Activated T-helper 17 cell treated with anti-CD3 and anti-CD28 coated beads, Interleukin-2, amount 50 U/mL, for 72 hours (primary cell): ENCODE results near the gene PLCB4. TPM values are rescaled to one million over a fixed set of nuclear protein-coding genes. Genes with fewer than 3 reads are reported as not detected.

ENCODE experiments used
- ATAC-seq: fragments of 150-1000 bp; cut with Tn5 transposase; replicated peaks from 2 replicates; pipeline ENCODE4 v1.10.0; 2021; ENCODE audit warnings: mild to moderate bottlenecking, moderate library complexity
- H3K27ac Mint-ChIP-seq: one replicate; pipeline ENCODE4 v1.8.0; 2022; ENCODE audit warnings: mixed read lengths
- H3K27me3 Mint-ChIP-seq: one replicate; pipeline ENCODE4 v1.8.0; 2022; ENCODE audit warnings: mixed read lengths
- H3K36me3 Mint-ChIP-seq: one replicate; pipeline ENCODE4 v1.8.0; 2022; ENCODE audit warnings: low read depth, mild to moderate bottlenecking, mixed read lengths
- H3K4me1 Mint-ChIP-seq: one replicate; pipeline ENCODE4 v1.8.0; 2022; ENCODE audit warnings: mixed read lengths
- H3K4me3 Mint-ChIP-seq: one replicate; pipeline ENCODE4 v1.8.0; 2022; ENCODE audit warnings: mild to moderate bottlenecking, mixed read lengths
- H3K9me3 Mint-ChIP-seq: one replicate; pipeline ENCODE4 v1.8.0; 2022; ENCODE audit warnings: mixed read lengths
- total RNA-seq, 2 donors: library from RNA; stranded (reverse); gene quantifications; one replicate each; pipeline ENCODE4 v1.2.3, GENCODE V29; 2022

PLCB4 gene
- total RNA-seq, 2 donors from 2014 or later, result not detected

DNA sequence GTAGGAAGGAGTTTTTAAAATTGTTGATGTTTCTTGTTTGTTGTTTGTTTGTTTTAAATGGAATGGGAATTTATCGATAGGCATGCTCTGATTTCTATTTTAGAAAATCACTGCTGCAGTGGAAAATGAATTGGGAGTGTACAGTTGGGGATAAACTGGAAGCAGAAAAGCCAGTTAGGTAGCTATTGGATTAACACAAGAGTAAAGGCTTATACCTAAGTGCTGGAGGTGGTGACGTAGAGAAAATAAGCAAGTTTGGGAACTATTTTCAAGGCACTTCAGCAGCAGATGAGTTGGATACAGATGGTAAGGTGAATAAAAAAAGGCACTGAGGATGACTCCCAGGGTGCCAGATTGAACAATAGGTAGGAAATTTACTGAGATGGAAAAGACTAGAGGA lies 164.9 kb downstream of the PLCB4 start:
- Mint-ChIP-seq H3K27me3 (no peaks in the 10 kb centered on the region), H3K27ac (no peak overlapping the region), H3K4me3 (no peak overlapping the region), H3K9me3 (no peaks in the 10 kb centered on the region), H3K4me1 (no peaks in the 10 kb centered on the region), H3K36me3 (no peaks in the 10 kb centered on the region)
- no peak for ATAC-seq

DNA sequence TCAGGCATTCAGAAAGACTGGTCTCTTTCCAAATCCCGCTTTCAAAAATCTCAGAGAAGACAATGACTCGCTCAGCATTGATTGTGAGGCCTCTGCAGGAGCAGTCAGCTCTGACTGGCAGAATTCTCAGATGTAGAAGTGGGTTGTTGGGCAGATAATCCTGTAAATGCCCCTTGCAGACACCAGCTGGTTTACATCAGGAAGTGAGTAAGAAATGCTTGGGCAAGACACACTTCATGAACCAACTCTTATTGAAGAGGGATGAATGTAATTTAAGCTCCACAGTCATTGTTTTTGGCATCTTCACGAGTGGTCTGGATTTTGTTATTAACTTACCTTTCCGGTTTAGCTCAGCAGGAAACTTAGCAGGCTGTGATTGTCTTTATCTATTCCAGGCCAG lies 166.6 kb downstream of the PLCB4 start:
- Mint-ChIP-seq H3K27ac (no peak overlapping the region), H3K4me1 (no peaks in the 10 kb centered on the region), H3K36me3 (no peaks in the 10 kb centered on the region), H3K9me3 (no peaks in the 10 kb centered on the region), H3K4me3 (no peak overlapping the region), H3K27me3 (no peaks in the 10 kb centered on the region)
- ATAC-seq, result no peak

DNA sequence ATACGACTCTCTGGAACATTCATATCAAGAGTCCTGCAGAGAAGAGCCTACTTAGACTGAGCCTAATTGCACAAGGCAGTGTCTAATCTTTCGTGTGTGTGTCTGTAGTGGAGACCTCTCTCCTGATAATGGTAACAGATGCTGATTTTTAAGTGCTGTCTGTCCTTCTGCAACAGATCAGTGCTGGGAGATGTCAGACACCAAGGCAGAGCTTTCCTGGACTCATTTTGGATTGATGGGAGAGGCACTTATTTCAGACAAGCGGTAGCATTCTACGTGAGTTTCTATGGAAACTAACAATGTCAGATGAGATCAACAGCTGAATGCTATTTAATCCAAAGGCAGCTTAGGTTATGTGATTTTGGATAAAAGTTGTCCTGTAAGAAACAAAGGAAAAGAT lies 167.6 kb downstream of the PLCB4 start:
- no peaks in the 10 kb centered on the region for H3K27me3 Mint-ChIP-seq
- no peaks in the 10 kb centered on the region for H3K4me1 Mint-ChIP-seq
- no peaks in the 10 kb centered on the region for H3K36me3 Mint-ChIP-seq
- no peak for ATAC-seq
- no peak overlapping the region for H3K4me3 Mint-ChIP-seq
- H3K9me3 Mint-ChIP-seq, result no peaks in the 10 kb centered on the region
- H3K27ac Mint-ChIP-seq, result no peak overlapping the region

DNA sequence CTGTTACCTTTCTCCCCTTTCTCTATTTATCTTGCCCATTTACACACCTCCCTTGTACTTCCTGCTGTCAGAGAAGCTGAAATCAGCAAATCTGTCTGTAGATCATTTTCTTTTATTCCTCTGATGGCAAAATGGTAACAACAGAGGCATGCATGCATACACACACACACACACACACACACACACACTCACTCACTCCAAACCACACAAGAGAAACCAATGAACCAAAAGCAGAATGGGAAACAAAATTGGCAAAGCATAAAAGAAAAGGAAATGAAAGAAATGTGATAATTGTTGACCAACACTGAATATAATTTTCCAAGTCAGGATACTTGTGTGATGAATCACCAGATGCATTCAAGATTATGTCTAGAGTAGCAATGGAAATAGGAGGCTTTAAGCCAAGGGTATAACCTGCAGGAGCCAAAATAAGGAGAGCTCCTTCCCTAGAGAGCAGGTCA lies 172.4 kb downstream of the PLCB4 start:
- no peaks in the 10 kb centered on the region for H3K9me3 Mint-ChIP-seq
- no peaks in the 10 kb centered on the region for H3K4me1 Mint-ChIP-seq
- ATAC-seq, result no peak
- H3K4me3 Mint-ChIP-seq, result no peak overlapping the region
- H3K36me3 Mint-ChIP-seq, result no peaks in the 10 kb centered on the region
- no peaks in the 10 kb centered on the region for H3K27me3 Mint-ChIP-seq
- H3K27ac Mint-ChIP-seq, result no peak overlapping the region

DNA sequence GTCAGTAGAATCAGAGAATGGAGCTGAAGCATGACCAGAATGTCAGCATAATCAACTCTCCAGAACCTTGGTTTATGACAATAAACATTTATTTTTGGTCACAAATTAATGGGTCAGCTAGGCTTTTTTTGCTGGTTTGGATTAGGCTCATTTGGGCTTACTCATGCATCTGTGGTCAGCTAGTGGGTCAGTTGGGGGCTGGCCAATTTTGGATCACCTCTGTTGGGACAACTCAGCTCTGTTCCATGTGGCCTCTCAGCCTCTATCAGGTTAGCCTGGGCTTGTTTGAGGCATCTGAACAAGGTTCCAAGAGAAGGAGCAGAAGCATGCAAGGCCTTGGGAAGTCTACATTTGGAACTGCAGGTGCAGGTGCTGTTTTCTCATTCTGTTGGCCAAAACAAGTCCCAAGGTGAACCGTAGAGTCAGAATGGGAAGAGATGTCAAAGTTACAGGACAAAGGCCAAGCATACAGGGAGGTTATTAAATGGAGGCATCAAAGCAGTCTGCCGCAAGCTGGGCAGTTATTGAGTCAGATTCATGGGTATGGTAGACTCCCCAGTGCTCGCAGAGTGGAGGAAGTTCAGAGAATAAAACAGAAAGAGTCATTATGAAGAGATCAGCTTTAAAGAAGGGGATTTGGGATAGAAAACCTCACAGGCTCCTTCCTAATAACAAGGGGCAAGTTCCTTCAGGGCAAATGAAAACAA lies 173.0 kb downstream of the PLCB4 start:
- no peak for ATAC-seq
- Mint-ChIP-seq H3K4me1 (no peaks in the 10 kb centered on the region), H3K27ac (no peak overlapping the region), H3K36me3 (no peaks in the 10 kb centered on the region), H3K27me3 (no peaks in the 10 kb centered on the region), H3K9me3 (no peaks in the 10 kb centered on the region), H3K4me3 (no peak overlapping the region)

DNA sequence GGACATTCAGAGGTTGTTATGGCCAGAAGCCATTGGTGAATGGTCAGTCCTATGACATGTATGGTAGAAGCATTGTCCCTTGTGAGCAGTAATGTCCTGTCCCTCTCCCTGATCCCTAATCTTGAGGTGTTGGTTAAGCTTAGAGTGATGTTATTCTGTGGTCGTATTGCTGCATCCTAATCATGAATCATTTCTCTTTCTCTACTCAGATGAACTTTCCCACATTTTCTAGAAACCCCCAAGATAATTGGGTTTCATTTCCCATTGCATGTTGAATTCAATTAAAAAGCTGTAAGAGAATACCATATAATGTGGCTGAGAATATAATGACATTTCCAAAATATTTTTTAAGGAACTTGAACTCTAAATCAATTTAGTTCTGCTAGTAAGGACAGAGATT lies 175.1 kb downstream of the PLCB4 start:
- H3K9me3 Mint-ChIP-seq, result no peaks in the 10 kb centered on the region
- no peaks in the 10 kb centered on the region for H3K4me1 Mint-ChIP-seq
- no peak overlapping the region for H3K27ac Mint-ChIP-seq
- H3K27me3 Mint-ChIP-seq, result no peaks in the 10 kb centered on the region
- no peaks in the 10 kb centered on the region for H3K36me3 Mint-ChIP-seq
- ATAC-seq, result no peak
- H3K4me3 Mint-ChIP-seq, result no peak overlapping the region

DNA sequence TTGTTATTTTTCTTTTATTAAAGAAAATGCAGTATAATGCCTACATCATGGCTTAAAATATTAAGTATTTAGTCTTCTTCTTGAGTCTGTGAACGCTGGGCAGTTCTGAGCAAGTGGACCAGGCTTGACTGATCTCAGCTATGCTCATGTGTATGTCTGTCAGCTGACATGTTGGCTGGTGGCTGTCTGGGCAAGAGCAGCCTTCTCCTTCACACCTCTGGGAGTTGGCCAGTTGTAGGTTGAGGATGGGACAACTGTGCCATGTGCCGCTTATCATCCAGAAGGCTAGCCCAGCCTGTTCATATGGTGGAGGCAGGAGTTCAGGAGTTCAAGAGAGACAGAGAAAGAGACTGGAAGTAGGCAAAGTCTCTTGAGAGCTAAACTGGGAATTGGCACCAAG lies 175.9 kb downstream of the PLCB4 start:
- H3K27me3 Mint-ChIP-seq, result no peaks in the 10 kb centered on the region
- H3K4me1 Mint-ChIP-seq, result no peaks in the 10 kb centered on the region
- H3K9me3 Mint-ChIP-seq, result no peaks in the 10 kb centered on the region
- no peak for ATAC-seq
- H3K4me3 Mint-ChIP-seq, result no peak overlapping the region
- H3K36me3 Mint-ChIP-seq, result no peaks in the 10 kb centered on the region
- no peak overlapping the region for H3K27ac Mint-ChIP-seq

DNA sequence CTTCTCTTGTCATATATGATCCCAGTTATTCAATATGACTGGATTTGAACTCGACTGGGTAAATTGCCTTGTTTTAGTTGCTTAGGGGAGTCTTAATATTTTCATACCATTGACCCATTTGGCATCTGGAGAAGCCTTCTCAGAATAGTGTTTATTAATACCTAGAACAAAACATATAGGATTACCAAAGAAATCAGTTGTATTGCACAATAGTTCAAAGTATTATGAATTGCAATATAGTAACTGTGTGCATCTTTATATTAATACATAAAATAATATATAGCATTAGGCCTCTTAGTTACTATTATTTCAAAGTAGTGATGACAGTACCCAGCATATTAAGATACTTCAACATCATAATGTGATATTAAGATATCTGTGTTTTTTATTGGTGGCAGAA lies 177.8 kb downstream of the PLCB4 start:
- no peak overlapping the region for H3K27ac Mint-ChIP-seq
- ATAC-seq, result no peak
- no peaks in the 10 kb centered on the region for H3K9me3 Mint-ChIP-seq
- no peaks in the 10 kb centered on the region for H3K27me3 Mint-ChIP-seq
- H3K4me1 Mint-ChIP-seq, result no peaks in the 10 kb centered on the region
- H3K4me3 Mint-ChIP-seq, result no peak overlapping the region
- H3K36me3 Mint-ChIP-seq, result no peaks in the 10 kb centered on the region

DNA sequence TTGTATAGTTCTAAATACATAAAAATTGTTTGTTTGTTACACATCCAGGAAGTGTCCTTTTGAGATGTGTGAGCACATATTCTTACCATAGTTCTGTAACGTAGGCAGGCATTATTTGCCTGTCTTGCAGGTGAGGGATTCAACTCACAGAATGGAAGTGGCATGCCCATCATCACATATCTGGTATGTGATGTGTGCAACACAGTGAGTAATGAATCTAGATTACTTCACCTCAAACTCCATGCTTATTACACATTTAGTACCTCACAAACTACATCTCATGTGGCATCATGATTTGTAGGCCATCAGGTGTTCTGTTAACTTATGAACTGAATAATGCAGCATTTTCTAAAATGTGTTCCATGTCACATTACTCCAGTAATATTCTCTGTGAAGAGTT lies 181.6 kb downstream of the PLCB4 start:
- ATAC-seq, result no peak
- H3K9me3 Mint-ChIP-seq, result no peaks in the 10 kb centered on the region

DNA sequence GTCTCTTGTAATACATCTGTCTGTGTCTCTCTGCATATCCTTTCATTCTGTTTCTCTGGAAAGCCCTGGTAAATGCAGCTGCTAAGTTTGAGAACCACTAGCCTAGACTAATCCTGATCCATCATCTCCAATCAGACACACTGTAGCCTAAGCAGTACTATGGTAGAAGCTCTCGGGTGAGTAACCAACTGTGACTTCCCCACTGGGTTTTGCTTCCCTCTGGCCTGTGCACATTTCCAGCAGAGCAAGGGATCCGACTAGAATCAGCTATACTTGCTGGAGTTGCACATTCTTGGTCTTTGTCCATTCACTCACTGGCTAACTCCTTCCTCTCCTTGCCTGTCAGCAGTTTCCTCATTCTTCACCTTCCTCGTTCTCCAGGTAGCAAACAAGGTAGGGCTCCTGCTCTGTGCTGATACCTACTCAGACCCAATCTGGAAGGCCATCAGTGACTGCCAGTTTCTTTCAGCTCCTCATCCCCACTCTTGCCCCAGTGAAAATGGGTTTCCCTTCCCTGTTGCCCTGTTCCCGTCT lies 184.2 kb downstream of the PLCB4 start:
- ATAC-seq, result no peak
- Mint-ChIP-seq H3K4me3 (no peak overlapping the region), H3K27ac (no peak overlapping the region), H3K27me3 (no peaks in the 10 kb centered on the region), H3K9me3 (no peaks in the 10 kb centered on the region), H3K4me1 (no peaks in the 10 kb centered on the region), H3K36me3 (no peaks in the 10 kb centered on the region)

More for the DNA sequence above, 181.6 kb downstream of the PLCB4 start:
- no peaks in the 10 kb centered on the region for H3K36me3 Mint-ChIP-seq
- no peak overlapping the region for H3K4me3 Mint-ChIP-seq
- no peaks in the 10 kb centered on the region for H3K4me1 Mint-ChIP-seq
- H3K27ac Mint-ChIP-seq, result no peak overlapping the region
- no peaks in the 10 kb centered on the region for H3K27me3 Mint-ChIP-seq

DNA sequence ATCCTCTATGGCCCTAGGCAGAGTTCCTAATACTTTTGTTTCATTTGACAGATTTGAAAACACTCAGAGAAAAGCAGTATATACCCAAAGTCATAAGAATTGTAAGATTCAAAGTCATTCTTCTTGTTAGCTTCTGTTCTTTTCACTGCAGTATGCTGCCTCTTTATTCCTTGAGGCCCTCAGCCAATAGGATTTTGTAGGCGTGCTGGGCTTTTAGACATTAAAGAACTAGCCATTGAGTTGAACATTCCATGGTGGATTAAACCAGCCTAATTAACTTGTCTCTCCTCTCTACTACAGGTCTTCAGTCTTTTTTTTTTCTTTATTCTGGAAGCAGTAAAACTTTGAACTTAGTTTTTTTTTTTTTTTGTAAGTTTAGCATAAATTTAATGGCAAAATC lies 186.3 kb downstream of the PLCB4 start:
- no peaks in the 10 kb centered on the region for H3K36me3 Mint-ChIP-seq
- no peak for ATAC-seq
- H3K9me3 Mint-ChIP-seq, result no peaks in the 10 kb centered on the region
- H3K4me1 Mint-ChIP-seq, result no peaks in the 10 kb centered on the region
- H3K27ac Mint-ChIP-seq, result no peak overlapping the region
- no peak overlapping the region for H3K4me3 Mint-ChIP-seq
- H3K27me3 Mint-ChIP-seq, result no peaks in the 10 kb centered on the region

DNA sequence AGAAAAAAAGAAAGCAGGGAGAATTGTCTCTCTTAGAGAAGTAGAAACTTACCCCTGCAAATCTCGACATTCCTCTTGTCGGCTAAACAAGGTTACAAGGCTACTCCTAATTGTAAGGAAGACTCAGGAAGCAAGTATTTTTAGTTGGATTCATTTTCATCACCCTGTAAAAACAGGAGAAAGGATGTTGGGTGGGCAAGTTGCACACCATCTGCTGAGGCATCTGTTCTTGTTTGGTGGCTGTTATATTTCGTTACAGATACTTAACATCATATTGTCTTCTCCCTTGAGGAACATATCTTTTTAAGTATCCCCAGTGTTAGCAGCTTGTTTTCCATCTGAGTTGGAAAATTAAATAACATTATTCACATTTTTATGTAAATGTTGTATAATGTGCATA lies 187.5 kb downstream of the PLCB4 start:
- Mint-ChIP-seq H3K36me3 (no peaks in the 10 kb centered on the region), H3K4me1 (no peaks in the 10 kb centered on the region), H3K4me3 (no peak overlapping the region), H3K27ac (no peak overlapping the region), H3K27me3 (no peaks in the 10 kb centered on the region), H3K9me3 (no peaks in the 10 kb centered on the region)
- no peak for ATAC-seq

DNA sequence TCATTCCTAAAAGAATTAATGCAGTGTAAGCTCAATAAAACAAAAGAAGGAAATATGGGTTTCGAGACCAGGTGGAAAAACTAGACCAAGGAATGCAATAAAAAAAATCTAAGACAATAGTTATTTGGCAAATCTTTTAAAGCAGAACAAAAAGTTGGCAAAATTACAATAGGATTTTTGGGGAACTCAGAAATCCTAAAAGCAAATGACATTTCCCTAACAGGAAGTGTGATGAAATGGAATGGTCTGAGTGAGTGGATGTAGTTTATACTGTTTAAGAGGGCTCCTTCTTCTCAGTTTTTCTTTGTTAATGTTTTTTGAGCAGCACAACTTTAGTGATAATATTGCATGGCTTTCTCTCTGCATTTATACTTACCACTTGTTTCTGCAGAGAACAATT lies 190.0 kb downstream of the PLCB4 start:
- no peaks in the 10 kb centered on the region for H3K4me1 Mint-ChIP-seq
- no peak overlapping the region for H3K4me3 Mint-ChIP-seq
- peaks cover 6% of the 10 kb centered on the region for H3K9me3 Mint-ChIP-seq
- no peak for ATAC-seq
- H3K27me3 Mint-ChIP-seq, result no peaks in the 10 kb centered on the region
- H3K27ac Mint-ChIP-seq, result no peak overlapping the region
- H3K36me3 Mint-ChIP-seq, result no peaks in the 10 kb centered on the region

DNA sequence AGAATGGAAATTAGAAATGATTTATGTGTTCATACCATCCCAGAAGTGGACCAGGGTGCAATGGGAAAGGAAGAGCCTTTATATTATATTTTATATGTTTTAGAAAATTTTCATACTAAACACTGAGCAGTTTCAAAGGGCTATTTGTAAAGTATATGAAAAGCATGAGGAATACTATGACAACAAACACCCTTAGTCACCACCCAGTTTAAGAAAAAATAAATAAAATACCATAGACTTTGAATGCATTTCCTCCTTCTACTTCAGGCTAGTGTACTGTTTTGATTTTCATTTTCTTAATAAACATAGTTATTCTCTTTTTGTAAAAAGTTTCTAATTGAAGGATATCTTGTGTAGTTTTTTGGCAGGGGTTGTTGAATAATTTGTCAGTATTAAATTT lies 191.1 kb downstream of the PLCB4 start:
- H3K27ac Mint-ChIP-seq, result no peak overlapping the region
- H3K4me1 Mint-ChIP-seq, result no peaks in the 10 kb centered on the region
- H3K27me3 Mint-ChIP-seq, result no peaks in the 10 kb centered on the region
- no peak for ATAC-seq
- H3K4me3 Mint-ChIP-seq, result no peak overlapping the region
- H3K36me3 Mint-ChIP-seq, result no peaks in the 10 kb centered on the region
- peaks cover 6% of the 10 kb centered on the region for H3K9me3 Mint-ChIP-seq

DNA sequence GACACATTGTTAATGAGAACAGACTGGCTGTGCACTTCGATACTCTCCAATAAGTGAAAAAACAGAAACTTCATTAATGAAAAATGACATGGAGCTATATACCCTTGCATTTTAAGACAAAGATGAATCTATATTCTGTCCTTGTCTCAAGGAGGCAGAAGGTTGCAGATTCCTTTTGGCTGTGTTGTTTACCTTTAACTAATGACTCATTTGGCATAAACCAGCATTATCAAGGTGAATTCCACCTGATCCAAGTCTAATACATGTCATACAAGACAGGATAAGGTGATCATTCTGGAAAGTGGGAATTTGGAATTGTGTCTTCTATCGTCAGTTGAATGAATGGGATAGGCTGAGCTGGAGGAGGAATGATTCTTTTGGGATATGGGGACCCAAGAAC lies 192.9 kb downstream of the PLCB4 start:
- ATAC-seq, result no peak
- Mint-ChIP-seq H3K27ac (no peak overlapping the region), H3K27me3 (no peaks in the 10 kb centered on the region), H3K9me3 (peaks cover 6% of the 10 kb centered on the region), H3K4me1 (no peaks in the 10 kb centered on the region), H3K4me3 (no peak overlapping the region), H3K36me3 (no peaks in the 10 kb centered on the region)
